ENCODE measurements around the gene YWHAE. TPM values are rescaled to one million over a fixed set of nuclear protein-coding genes. Genes with fewer than 3 reads are reported as not detected.

Gene YWHAE
- total RNA-seq, 1 experiment from 2014 or later = 1,404 TPM

GRCh38 chr17:1322014-1322428 lies 78.0 kb downstream of the YWHAE start:
- CTCF ChIA-PET = interaction anchor here (1.4 kb wide), 1 partner anchor 11 kb away, joined by 3 read pairs; no protein-coding TSS in a partner anchor
- intact Hi-C loops (cut with micrococcal nuclease; ENCODE audit: unreplicated experiment) = no loop called here
- H3K9me3 ChIP-seq (ENCODE audit: low read depth, low read length, poor library complexity, severe bottlenecking) = no peaks in the 10 kb centered on the region

GRCh38 chr17:1315891-1316403 lies 84.1 kb downstream of the YWHAE start:
- peak; percentile 90 for DNase-seq (ENCODE audit: low spot score)
- Histone ChIP-seq H3K4me3 (ENCODE audit: low read depth, low read length, poor library complexity, severe bottlenecking) (no peak overlapping the region), H3K27me3 (replicated peaks; ENCODE audit: insufficient read depth, low read depth, low read length, poor library complexity) (no peaks in the 10 kb centered on the region), H3K4me1 (ENCODE audit: insufficient read depth, low read length, poor library complexity, severe bottlenecking) (peaks cover 17% of the 10 kb centered on the region), H3K27ac (ENCODE audit: low read depth, low read length, poor library complexity, severe bottlenecking) (no peak overlapping the region), H3K36me3 (ENCODE audit: insufficient read depth, low read length, poor library complexity, severe bottlenecking) (no peaks in the 10 kb centered on the region), H3K9me3 (ENCODE audit: low read depth, low read length, poor library complexity, severe bottlenecking) (no peaks in the 10 kb centered on the region)
- BruUV-seq (replicated peaks) = no TSS peak
- CTCF ChIA-PET = no interaction called here
- intact Hi-C loops (cut with micrococcal nuclease; ENCODE audit: unreplicated experiment) = no loop called here
- POLR2A ChIA-PET (ENCODE audit: low non-redundant PET) = no interaction called here
- TF ChIP-seq CTCF (conservative IDR thresholded peaks at IDR 0.05; ENCODE audit: low read depth, low read length) = no peak
- TF ChIP-seq EZH2 (IDR thresholded peaks at IDR 0.05; ENCODE audit: borderline replicate concordance, low read depth, low read length, poor library complexity, severe bottlenecking) = no peak

More at GRCh38 chr17:1322014-1322428, 78.0 kb downstream of the YWHAE start:
- no peak for DNase-seq (ENCODE audit: low spot score)
- POLR2A ChIA-PET (ENCODE audit: low non-redundant PET) = no interaction called here
- no TSS peak for BruUV-seq (replicated peaks)
- Histone ChIP-seq H3K36me3 (ENCODE audit: insufficient read depth, low read length, poor library complexity, severe bottlenecking) (no peaks in the 10 kb centered on the region), H3K27me3 (replicated peaks; ENCODE audit: insufficient read depth, low read depth, low read length, poor library complexity) (no peaks in the 10 kb centered on the region), H3K4me1 (ENCODE audit: insufficient read depth, low read length, poor library complexity, severe bottlenecking) (no peaks in the 10 kb centered on the region), H3K27ac (ENCODE audit: low read depth, low read length, poor library complexity, severe bottlenecking) (no peak overlapping the region), H3K4me3 (ENCODE audit: low read depth, low read length, poor library complexity, severe bottlenecking) (no peak overlapping the region)
- TF ChIP-seq CTCF (conservative IDR thresholded peaks at IDR 0.05; ENCODE audit: low read depth, low read length) (no peak), EZH2 (IDR thresholded peaks at IDR 0.05; ENCODE audit: borderline replicate concordance, low read depth, low read length, poor library complexity, severe bottlenecking) (no peak)

GRCh38 chr17:1315409-1315808 lies 84.6 kb downstream of the YWHAE start:
- POLR2A ChIA-PET (ENCODE audit: low non-redundant PET) = no interaction called here

More at GRCh38 chr17:1315409-1315808, 84.6 kb downstream of the YWHAE start:
- CTCF ChIA-PET = no interaction called here
- intact Hi-C loops (cut with micrococcal nuclease; ENCODE audit: unreplicated experiment) = no loop called here
- H3K4me1 ChIP-seq (ENCODE audit: insufficient read depth, low read length, poor library complexity, severe bottlenecking) = peaks cover 17% of the 10 kb centered on the region
- H3K27ac ChIP-seq (ENCODE audit: low read depth, low read length, poor library complexity, severe bottlenecking) = no peak overlapping the region
- H3K36me3 ChIP-seq (ENCODE audit: insufficient read depth, low read length, poor library complexity, severe bottlenecking) = no peaks in the 10 kb centered on the region
- DNase-seq (ENCODE audit: low spot score) = no peak
- H3K27me3 ChIP-seq (replicated peaks; ENCODE audit: insufficient read depth, low read depth, low read length, poor library complexity) = no peaks in the 10 kb centered on the region
- H3K4me3 ChIP-seq (ENCODE audit: low read depth, low read length, poor library complexity, severe bottlenecking) = no peak overlapping the region
- no peaks in the 10 kb centered on the region for H3K9me3 ChIP-seq (ENCODE audit: low read depth, low read length, poor library complexity, severe bottlenecking)
- BruUV-seq (replicated peaks) = no TSS peak
- no peak for TF ChIP-seq CTCF (conservative IDR thresholded peaks at IDR 0.05; ENCODE audit: low read depth, low read length)
- TF ChIP-seq EZH2 (IDR thresholded peaks at IDR 0.05; ENCODE audit: borderline replicate concordance, low read depth, low read length, poor library complexity, severe bottlenecking) = no peak

All from A673 (cell line).